ENCODE measurements around the gene LRP8. TPM values are rescaled to one million over a fixed set of nuclear protein-coding genes. Genes with fewer than 3 reads are reported as not detected.
"Not testable (repeated sequence)": the region's sequence is repeated elsewhere in the genome, so short reads cannot be mapped to it uniquely, and the experiment has no call there.

Gene LRP8
- total RNA-seq, 1 experiment from 2014 or later: 8.0 TPM

GRCh38 chr1:53293123-53293522 is 34.7 kb downstream of the LRP8 start:
- in situ Hi-C loops (cut with HindIII; ENCODE audit: low sequenced_read_pairs): no loop called here
- no peak for DNase-seq (ENCODE audit: low spot score)

GRCh38 chr1:53292690-53293089 is 35.2 kb downstream of the LRP8 start:
- in situ Hi-C loops (cut with HindIII; ENCODE audit: low sequenced_read_pairs): no loop called here
- DNase-seq (ENCODE audit: low spot score): no peak

GRCh38 chr1:53291574-53291973 is 36.3 kb downstream of the LRP8 start:
- in situ Hi-C loops (cut with HindIII; ENCODE audit: low sequenced_read_pairs): no loop called here
- DNase-seq (ENCODE audit: low spot score): no peak

GRCh38 chr1:53288790-53289429 is 39.0 kb downstream of the LRP8 start:
- in situ Hi-C loops (cut with HindIII; ENCODE audit: low sequenced_read_pairs): no loop called here

GRCh38 chr1:53288002-53288789 is 39.7 kb downstream of the LRP8 start:
- no peak for DNase-seq (ENCODE audit: low spot score)
- in situ Hi-C loops (cut with HindIII; ENCODE audit: low sequenced_read_pairs): no loop called here

More at GRCh38 chr1:53288790-53289429, 39.0 kb downstream of the LRP8 start:
- DNase-seq (ENCODE audit: low spot score): no peak

DNA sequence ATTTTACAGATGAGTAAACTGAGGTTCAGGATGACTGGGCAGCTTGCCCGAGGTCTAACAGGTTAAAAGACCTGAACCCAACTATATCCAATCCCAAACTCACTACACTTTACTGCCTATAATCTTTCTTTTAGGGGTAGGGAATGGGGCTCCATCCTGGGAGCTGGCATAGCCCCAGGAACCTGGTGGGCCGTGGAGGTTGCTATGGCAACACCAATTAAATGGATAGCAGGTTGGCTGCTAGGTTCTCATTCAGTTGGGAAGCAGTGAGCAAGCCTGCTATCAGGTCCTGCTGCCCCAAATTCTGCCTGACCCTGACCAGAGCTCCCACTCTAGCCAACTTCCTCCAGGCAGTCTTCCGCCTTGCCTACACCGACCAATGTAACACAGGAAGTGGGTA is 40.9 kb downstream of the LRP8 start:
- in situ Hi-C loops (cut with HindIII; ENCODE audit: low sequenced_read_pairs): no loop called here
- DNase-seq (ENCODE audit: low spot score): no peak

DNA sequence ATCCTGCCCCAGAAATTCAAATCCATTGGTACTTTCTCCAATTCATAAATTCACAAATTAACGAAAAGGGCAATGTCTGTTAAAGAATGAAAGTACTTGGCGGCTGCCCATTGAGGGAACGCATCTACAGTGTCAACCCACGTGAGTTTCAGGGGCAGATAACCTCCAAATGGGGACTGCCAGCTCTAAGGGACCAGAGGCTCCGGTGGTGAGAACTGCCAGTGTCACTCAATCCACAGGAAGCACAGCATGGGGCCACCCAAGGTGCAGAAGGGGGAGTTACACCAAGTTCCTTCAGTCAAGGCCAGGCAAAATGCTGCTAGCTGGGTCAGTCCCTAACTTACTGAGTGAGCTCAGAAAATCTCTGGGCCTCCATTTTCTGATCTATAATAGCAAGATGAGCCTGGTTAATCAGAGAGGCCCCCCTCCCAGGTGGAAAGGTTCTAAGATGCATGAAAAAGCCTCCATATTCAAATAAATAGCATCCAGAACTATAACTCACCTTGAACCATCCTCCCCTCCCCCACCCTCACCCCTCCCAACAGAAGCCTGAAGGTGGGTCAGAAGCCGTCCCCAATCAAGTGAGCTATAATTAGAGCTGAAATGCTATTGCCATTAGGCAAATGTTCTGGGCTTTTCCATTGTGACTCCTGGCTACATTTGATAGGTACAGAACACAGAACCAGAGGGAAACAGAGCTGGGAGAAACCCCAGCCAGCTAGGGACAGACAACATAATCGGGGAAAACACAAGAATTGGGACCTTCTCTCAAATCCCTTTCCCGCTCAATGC is 41.7 kb downstream of the LRP8 start:
- no peak for DNase-seq (ENCODE audit: low spot score)
- in situ Hi-C loops (cut with HindIII; ENCODE audit: low sequenced_read_pairs): no loop called here

DNA sequence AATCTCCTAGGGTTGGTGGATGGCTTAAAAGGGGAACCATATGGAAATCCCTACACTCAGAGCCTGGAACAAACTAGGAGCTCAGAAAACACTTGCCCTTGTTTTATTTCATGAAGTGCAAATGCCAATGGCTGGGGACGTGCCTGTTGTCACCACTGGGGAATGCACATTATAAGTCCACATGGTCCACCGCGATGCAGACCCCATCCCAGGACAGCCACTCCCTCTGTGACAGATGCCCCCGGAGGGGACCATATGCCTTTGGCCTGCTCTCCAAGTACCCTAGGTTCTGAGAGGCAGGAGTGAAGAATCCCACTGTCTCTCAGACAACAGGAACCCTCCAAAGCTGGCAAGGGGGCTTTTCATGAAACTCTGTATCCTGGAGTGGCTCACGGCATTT is 42.3 kb downstream of the LRP8 start:
- in situ Hi-C loops (cut with HindIII; ENCODE audit: low sequenced_read_pairs): no loop called here
- DNase-seq (ENCODE audit: low spot score): no peak

DNA sequence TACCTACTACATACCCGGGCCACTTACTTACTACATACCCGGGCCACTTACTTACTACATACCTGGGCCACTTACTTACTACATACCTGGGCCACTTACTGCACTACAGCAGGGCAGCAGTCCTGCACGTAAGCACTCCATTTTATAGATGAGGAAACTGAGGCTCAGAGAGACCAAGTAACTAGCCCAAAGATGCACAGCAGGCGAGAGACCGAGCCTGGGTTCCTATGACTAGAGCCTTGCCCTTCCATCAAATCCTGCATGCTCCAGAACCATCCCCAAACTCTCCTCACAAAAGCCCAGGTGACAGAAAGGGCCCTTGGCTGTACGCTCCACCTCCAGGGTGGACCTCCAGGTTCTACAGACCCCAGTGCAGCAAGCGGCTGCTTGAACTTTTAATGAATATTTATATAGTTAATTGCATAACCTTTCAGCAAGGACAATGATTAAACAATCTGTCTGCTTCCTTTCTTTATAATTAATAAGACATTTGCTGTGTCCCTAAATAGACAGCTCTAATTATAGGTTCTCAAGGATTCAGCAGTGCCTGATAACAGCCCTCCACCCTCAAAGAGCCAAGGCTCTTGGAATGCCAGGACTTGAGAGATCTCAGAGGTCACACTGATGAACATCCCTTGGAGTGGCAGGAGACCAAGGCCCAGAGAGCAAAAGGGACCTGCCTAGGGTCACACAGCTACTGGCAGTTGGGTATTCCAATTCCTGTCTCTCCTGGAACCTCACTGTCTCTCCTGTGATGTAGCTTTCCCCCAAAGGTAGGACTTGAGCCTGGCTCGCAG is 43.4 kb downstream of the LRP8 start:
- in situ Hi-C loops (cut with HindIII; ENCODE audit: low sequenced_read_pairs): no loop called here

DNA sequence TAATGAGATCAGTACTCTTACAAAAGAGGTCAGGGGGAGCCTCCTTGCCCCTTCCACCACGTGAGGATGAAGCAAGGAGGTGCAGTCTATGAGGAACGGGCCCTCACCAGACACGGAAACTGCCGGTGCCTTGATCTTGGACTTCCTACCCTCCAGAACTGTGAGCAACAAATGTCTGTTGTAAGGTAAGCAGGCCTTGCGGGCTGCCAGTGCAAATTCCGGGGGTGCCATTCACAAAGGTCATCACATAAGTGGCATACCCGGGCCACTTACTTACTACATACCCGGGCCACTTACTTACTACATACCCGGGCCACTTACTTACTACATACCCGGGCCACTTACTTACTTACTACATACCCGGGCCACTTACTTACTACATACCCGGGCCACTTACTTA is 44.7 kb downstream of the LRP8 start:
- in situ Hi-C loops (cut with HindIII; ENCODE audit: low sequenced_read_pairs); DNase-seq (ENCODE audit: low spot score): not testable (repeated sequence)

More for the DNA sequence above, 43.4 kb downstream of the LRP8 start:
- DNase-seq (ENCODE audit: low spot score): no peak

DNA sequence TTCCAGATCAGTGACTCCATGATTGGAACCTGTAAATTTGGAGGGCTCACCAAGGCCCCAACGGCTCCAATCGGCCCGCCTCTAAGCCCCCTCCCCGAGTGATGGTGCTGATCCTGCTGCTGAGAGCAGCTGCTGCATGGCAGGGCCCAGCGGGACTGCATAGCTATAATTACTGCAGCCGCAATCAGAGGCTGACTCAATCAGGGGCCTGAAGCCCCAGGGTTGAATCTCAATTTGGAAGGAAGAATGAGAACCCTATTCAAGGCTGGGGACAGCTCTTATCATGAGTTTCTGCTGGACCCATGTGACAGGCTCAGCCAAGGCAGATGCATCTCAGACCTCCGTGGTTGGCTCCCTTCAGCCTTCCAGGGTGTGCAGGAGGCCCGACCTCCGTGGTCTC is 46.7 kb downstream of the LRP8 start:
- no peak for DNase-seq (ENCODE audit: low spot score)
- in situ Hi-C loops (cut with HindIII; ENCODE audit: low sequenced_read_pairs): no loop called here

DNA sequence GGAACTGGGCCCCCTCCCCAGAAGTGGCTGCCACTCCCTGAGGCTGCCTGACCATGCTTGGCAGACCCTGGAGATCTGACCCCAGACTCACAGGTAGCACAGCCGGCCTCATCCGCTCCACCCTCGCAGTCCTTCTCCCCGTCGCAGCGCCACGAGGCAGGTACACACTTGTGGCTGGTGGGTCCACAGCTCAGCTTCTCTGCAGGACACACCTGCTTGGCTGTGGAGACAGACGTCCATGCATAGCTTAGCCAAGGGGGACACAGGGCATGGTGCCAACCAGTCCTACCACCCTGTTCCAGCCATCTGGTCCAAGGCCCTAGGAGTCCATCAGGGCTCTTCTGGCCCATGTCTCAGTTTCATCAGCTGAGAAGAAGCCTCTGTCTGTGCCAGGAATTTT is 47.4 kb downstream of the LRP8 start:
- peak; percentile 72 for DNase-seq (ENCODE audit: low spot score)
- in situ Hi-C loops (cut with HindIII; ENCODE audit: low sequenced_read_pairs): no loop called here

- peak; percentile 92 for DNase-seq (ENCODE audit: low spot score)
- in situ Hi-C loops (cut with HindIII; ENCODE audit: low sequenced_read_pairs): no loop called here
These were observed 48.3 kb downstream of the LRP8 start for GRCh38 chr1:53279296-53280200.

DNA sequence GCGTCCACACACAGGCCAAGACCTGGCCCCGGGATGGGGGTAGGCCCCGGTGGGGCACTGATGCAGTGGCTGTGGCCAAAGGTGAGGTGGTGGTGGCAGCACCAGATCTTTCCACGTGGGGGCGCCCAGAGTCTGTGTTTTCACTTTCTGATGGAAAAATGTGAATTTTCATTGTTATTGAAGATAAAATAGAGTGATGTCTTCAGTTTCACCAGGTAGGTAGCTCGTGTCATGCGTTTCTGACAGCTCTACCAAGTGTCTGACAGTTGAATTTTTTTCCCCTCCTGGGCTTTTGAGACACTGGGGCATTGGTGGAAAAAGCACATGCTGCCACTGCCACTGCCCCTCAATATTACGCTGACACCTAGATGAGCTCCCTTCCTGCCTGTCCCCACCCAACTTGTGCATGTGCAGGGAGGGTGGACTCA is 49.6 kb downstream of the LRP8 start:
- DNase-seq (ENCODE audit: low spot score): peak; percentile 59
- in situ Hi-C loops (cut with HindIII; ENCODE audit: low sequenced_read_pairs): no loop called here

GRCh38 chr1:53277326-53277725 is 50.5 kb downstream of the LRP8 start:
- in situ Hi-C loops (cut with HindIII; ENCODE audit: low sequenced_read_pairs): no loop called here
- DNase-seq (ENCODE audit: low spot score): no peak

- in situ Hi-C loops (cut with HindIII; ENCODE audit: low sequenced_read_pairs): no loop called here
- no peak for DNase-seq (ENCODE audit: low spot score)
These were observed 51.0 kb downstream of the LRP8 start for GRCh38 chr1:53276902-53277281.

GRCh38 chr1:53276153-53276901 is 51.5 kb downstream of the LRP8 start:
- in situ Hi-C loops (cut with HindIII; ENCODE audit: low sequenced_read_pairs): no loop called here
- DNase-seq (ENCODE audit: low spot score): no peak

GRCh38 chr1:53275566-53275965 is 52.3 kb downstream of the LRP8 start:
- in situ Hi-C loops (cut with HindIII; ENCODE audit: low sequenced_read_pairs): no loop called here
- DNase-seq (ENCODE audit: low spot score): no peak
